Psoas muscle (tissue), 8 donors: Measurements from ENCODE around the gene NFASC. TPM values are rescaled to one million over a fixed set of nuclear protein-coding genes. Genes with fewer than 3 reads are reported as not detected.

Experiments
- ATAC-seq, 4 donors: fragments of 200-7000 bp; cut with Tn5 transposase; one replicate each; pipeline ENCODE4 v1.9.1; 2020; ENCODE audit warnings: moderate library complexity in 3 of 4, mild to moderate bottlenecking in 2 of 4
- DNase-seq, 2 donors: peaks; one replicate each; pipeline ENCODE4 v3.0.0-alpha.2; 2020
- H3K27ac ChIP-seq: fragments of 200-600 bp; one replicate; pipeline ENCODE4 v1.8.0; 2022
- H3K27me3 ChIP-seq, 3 donors: fragments of 200-600 bp in 1 of 3; one replicate each; pipeline versions ENCODE4 v1.6.1 to v1.8.0; 2013 to 2022; ENCODE audit warnings: low read length in 2 of 3, mild to moderate bottlenecking in 2 of 3, moderate library complexity in 1 of 3; ENCODE audit not compliant: insufficient read depth in 3 of 3
- H3K36me3 ChIP-seq, 2 donors: fragments of 200-600 bp in 1 of 2; one replicate each; pipeline versions ENCODE4 v1.6.1 to v1.8.0; 2013 to 2022; ENCODE audit warnings: low read depth in 1 of 2, mild to moderate bottlenecking in 1 of 2, moderate library complexity in 1 of 2; ENCODE audit not compliant: insufficient read depth in 1 of 2
- H3K4me1 ChIP-seq: fragments of 200-600 bp; one replicate; pipeline ENCODE4 v1.8.0; 2022
- H3K4me3 ChIP-seq: fragments of 200-600 bp; one replicate; pipeline ENCODE4 v1.8.0; 2022; ENCODE audit warnings: mild to moderate bottlenecking
- H3K9me3 ChIP-seq: fragments of 200-600 bp; one replicate; pipeline ENCODE4 v1.8.0; 2022
- CTCF ChIP-seq: fragments of 200-600 bp; IDR thresholded peaks from one replicate; pipeline ENCODE4 v1.8.0; 2022; ENCODE audit warnings: antibody characterized with exemption
- WGBS, 3 donors: extraction: QIAGEN DNeasy Blood & Tissue Kit; methylation state at CpG; one replicate each; pipeline versions ENCODE4 v1.1.6 to v1.1.7; 2013; 5-methylcytosine and 5-hydroxymethylcytosine counted together
- intact Hi-C, 2 donors: fragments of 100-400 bp; cut with DNase I; formaldehyde crosslinking; loops; one replicate each; pipeline versions ENCODE4 v1.11.0 to v1.14.2; 2022
- polyA plus RNA-seq, 3 donors: library from polyadenylated mRNA; stranded (reverse); fragments of 200-250 nt; gene quantifications; one replicate each; pipeline ENCODE4 v1.2.3, GENCODE V29; 2013
- total RNA-seq, 4 donors: library from RNA; stranded (reverse); fragmentation: NEBNext Ultra II Directional in 2 of 4; extraction: Animal tissue kit (Norgen Biotek cat#: 25700) in 2 of 4; gene quantifications; one replicate each; pipeline versions ENCODE4 v1.2.1 to v1.2.4, GENCODE V29; 2021 to 2023
- donor health status: healthy with polysubstance abuse.
- donor health status: DM: no; HTN: no; CAD: no; lungs with moderate emphysema.
- donor health status: Bipolar disorder and iron deficiency.
- donor health status: healthy.
- donor health status: DM: yes; HTN: yes; CAD: no.
- donor health status: DM: no; HTN: no; CAD: no.
- donor health status: DM: no; HTN: no; CAD: no.
- donor health status: DM: yes; HTN: yes; CAD: no.

Gene NFASC
- total and polyA plus RNA-seq, 7 donors, result 0.46 to 7.5 (median 0.90) TPM

- intact Hi-C loops, result loop anchor here in 1 of 2 donors (5.0 kb wide), 1 partner anchor 33 kb away; no protein-coding TSS in a partner anchor
- no peak for TF ChIP-seq CTCF
- H3K4me1 ChIP-seq, result no peaks in the 10 kb centered on the region
- H3K4me3 ChIP-seq, result no peak overlapping the region
- no peaks in the 10 kb centered on the region for H3K9me3 ChIP-seq
- ATAC-seq (no peak), DNase-seq (no peak)
- H3K27ac ChIP-seq, result no peak overlapping the region
- no peaks in the 10 kb centered on the region for H3K36me3 ChIP-seq
- peaks cover 0 to 3% (median 3%) of the 10 kb centered on the region in 3 donors for H3K27me3 ChIP-seq
- 69 to 77% (median 73%) methylated on average over 1 of the region's 1 CpG for WGBS, 3 donors
Observed at GRCh38 chr1:204925701-204926100, 55.0 kb downstream of the NFASC start.

DNA sequence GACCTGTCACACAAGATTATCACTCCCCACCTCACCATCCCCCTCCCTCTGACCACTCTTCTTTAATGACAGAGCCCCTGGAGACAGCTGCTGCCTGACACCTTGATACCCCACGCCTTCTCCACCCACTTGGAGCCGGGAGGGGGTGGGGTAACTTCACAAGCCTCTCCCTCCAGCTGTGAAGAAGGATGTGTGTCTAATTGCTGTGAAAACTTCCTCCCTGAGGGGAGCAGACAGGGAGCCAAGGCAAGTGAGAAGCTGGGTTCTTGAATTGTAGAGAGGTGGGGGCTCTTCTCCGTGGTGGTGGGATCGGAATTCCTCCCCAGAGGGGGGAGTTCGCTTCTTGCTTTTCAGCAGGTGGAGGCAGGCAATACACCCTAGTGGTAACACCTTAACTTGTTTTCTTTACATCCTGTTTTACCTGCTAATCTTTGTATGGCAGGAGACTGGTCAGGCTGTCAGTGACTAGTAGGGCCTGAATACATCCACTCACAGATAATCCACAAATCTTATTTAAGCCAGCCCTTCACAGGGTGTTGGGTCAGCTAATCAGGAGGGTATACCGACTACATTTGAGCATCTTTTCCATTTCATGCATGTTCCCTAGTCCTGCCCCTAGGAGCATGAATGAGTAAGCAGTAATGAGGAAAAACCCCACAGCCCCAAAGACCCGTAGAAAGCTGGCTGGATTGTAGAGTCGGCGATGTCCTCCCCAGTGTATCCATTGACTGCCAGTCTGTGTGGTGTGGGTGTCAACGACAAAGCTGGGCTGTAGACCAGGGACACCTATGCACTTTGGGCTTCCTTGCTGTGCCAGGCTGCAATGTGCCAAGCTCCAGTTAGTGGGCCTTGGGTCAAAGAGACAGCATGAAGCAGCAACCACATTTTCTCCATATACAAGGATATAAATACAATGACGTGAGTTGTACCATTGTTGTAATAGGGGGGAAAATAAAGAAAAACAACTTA, 57.3 kb downstream of the NFASC start:
- no peaks in the 10 kb centered on the region for H3K9me3 ChIP-seq
- DNase-seq, result no peak
- intact Hi-C loops, result loop anchor here in 1 of 2 donors (5.0 kb wide), 1 partner anchor 36 kb away; no protein-coding TSS in a partner anchor

DNA sequence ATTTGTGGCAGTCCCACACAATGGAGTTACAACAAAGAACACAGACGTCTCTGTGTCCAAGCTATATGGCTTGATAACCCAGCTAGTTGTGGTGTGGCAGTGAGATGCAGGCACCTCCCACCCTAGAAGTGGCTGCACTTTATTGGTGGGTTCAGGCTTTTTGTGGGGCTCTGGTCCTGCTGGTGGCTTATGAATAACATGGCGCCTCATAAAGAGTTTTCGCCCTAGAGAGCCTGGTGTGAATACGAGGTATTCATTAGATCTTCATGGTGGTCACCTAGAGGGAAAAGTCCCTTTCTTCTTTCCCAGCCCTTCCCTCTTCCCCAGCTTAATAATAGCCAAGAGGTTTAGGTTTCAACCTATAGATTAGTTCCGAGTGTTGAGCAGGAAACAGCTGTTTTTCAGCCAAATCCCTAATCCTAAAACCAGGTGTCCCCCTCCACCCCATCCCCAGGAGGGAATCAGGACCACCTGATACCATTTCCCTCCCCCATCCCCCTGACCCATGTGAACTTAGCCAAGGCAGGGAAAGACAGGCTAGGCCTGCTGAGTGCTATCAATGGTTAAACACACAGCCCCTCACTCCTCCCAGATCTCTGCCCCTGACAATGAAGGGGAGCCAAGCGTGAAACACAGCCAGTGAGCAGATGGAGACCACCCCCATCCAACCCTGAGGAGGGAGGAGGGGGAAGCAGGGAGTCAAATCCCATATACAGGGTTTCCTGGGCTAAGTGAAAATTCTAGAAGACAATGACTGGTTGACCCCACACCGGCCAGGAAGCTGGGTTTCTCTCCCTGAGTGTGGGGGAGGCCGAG, 58.2 kb downstream of the NFASC start:
- ATAC-seq (no peak), DNase-seq (no peak)
- no peaks in the 10 kb centered on the region for H3K36me3 ChIP-seq
- no peak overlapping the region for H3K27ac ChIP-seq
- H3K27me3 ChIP-seq, result peaks cover 0 to 3% (median 3%) of the 10 kb centered on the region in 3 donors
- intact Hi-C loops, result loop anchor here in 1 of 2 donors (5.0 kb wide), 1 partner anchor 37 kb away; no protein-coding TSS in a partner anchor
- no peaks in the 10 kb centered on the region for H3K9me3 ChIP-seq
- no peak for TF ChIP-seq CTCF
- WGBS, 3 donors, result 68 to 82% (median 78%) methylated on average over 8 of the region's 8 CpGs
- H3K4me1 ChIP-seq, result no peaks in the 10 kb centered on the region
- no peak overlapping the region for H3K4me3 ChIP-seq

More for the DNA sequence above, 57.3 kb downstream of the NFASC start:
- Histone ChIP-seq H3K27me3 (peaks cover 0 to 3% (median 3%) of the 10 kb centered on the region in 3 donors), H3K4me3 (no peak overlapping the region), H3K27ac (no peak overlapping the region), H3K4me1 (no peaks in the 10 kb centered on the region), H3K36me3 (no peaks in the 10 kb centered on the region)
- no peak for TF ChIP-seq CTCF
- no peak for ATAC-seq
- WGBS, 3 donors, result 58 to 66% (median 66%) methylated on average over 11 of the region's 11 CpGs

DNA sequence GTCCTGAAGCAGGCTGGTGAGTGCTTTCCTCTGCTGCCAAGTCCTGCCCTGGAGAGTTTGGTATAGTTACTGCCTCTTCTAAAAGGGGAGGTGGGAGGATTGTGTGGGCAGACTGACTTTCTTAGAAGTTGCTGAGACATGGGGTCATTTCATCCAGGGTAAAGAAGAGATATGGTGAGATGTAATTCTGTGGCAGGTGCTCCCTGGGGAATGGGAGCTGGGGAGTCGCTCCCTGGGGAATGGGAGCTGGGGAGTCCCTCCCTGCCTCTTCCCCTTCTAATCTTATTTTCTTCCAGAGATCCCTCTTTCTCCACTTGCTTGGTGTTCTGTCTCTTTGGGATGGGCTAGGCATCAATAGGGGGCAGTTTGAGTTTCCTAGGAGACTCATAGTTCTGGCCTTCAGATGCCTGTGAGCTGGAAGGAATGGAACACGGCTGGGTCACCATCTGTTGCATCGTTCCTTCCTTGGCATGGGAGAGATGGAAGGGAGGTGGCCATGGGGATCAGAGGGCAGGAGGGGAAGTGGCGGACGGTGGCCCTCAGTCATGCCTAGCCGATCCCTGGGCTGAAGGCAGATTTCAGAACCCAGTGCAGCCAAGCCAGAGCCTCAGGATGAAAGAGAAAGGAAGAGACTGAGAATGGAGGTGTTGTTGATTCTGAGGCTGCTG, 59.0 kb downstream of the NFASC start:
- Histone ChIP-seq H3K27ac (no peak overlapping the region), H3K9me3 (no peaks in the 10 kb centered on the region), H3K4me3 (no peak overlapping the region), H3K4me1 (no peaks in the 10 kb centered on the region), H3K27me3 (peaks cover 0 to 3% (median 1%) of the 10 kb centered on the region in 3 donors), H3K36me3 (no peaks in the 10 kb centered on the region)
- DNase-seq, result no peak
- no peak for ATAC-seq
- no peak for TF ChIP-seq CTCF
- intact Hi-C loops, result loop anchor here in 1 of 2 donors (5.0 kb wide), 1 partner anchor 37 kb away; no protein-coding TSS in a partner anchor
- WGBS, 3 donors, result 64 to 71% (median 67%) methylated on average over 6 of the region's 6 CpGs
